GM21717 (cell line): ENCODE measurements around the gene SBK3.

Source experiments
- ATAC-seq: cut with Tn5 transposase; IDR thresholded peaks from one replicate; pipeline ENCODE4 v1.9.1; 2021; ENCODE audit warnings: mild to moderate bottlenecking, moderate library complexity; ENCODE audit not compliant: unreplicated experiment

Gene SBK3

GRCh38 chr19:55491546-55492360 lies 53.6 kb downstream of the SBK3 start:
- no peak for ATAC-seq
